Hepatocyte (in vitro differentiated cells): ENCODE results near the gene MESD. TPM values are rescaled to one million over a fixed set of nuclear protein-coding genes. Genes with fewer than 3 reads are reported as not detected.

ENCODE experiments used
- DNase-seq: peaks from one replicate; pipeline ENCODE4 v3.0.0-alpha.2; 2016; ENCODE audit warnings: low spot score
- H2AFZ ChIP-seq: fragments of 200-600 bp; sonication (generic); 2 replicates; pipeline ENCODE4 v1.6.0; 2016; ENCODE audit warnings: antibody characterized with exemption, mild to moderate bottlenecking
- H3K27ac ChIP-seq: fragments of 200-600 bp; sonication (generic); 2 replicates; pipeline ENCODE4 v1.5.1; 2016; ENCODE audit warnings: mild to moderate bottlenecking
- H3K27me3 ChIP-seq: fragments of 200-600 bp; sonication (generic); 2 replicates; pipeline ENCODE4 v1.6.1; 2016
- H3K36me3 ChIP-seq: fragments of 200-600 bp; sonication (generic); replicated peaks from 2 replicates; pipeline ENCODE4 v1.5.1; 2016; ENCODE audit warnings: low read depth; ENCODE audit not compliant: insufficient read depth
- H3K4me1 ChIP-seq: fragments of 200-600 bp; sonication (generic); 2 replicates; pipeline ENCODE4 v1.5.1; 2016; ENCODE audit warnings: mild to moderate bottlenecking, moderate library complexity; ENCODE audit not compliant: insufficient read depth
- H3K4me2 ChIP-seq: fragments of 200-600 bp; sonication (generic); 2 replicates; pipeline ENCODE4 v1.6.0; 2016
- H3K4me3 ChIP-seq: fragments of 200-600 bp; sonication (generic); 2 replicates; pipeline ENCODE4 v1.5.1; 2016; ENCODE audit warnings: mild to moderate bottlenecking
- H3K79me2 ChIP-seq: fragments of 200-600 bp; sonication (generic); 2 replicates; pipeline ENCODE4 v1.6.0; 2017; ENCODE audit warnings: mild to moderate bottlenecking
- H3K9me2 ChIP-seq: fragments of 200-600 bp; sonication (generic); replicated peaks from 2 replicates; pipeline ENCODE4 v1.6.0; 2017; ENCODE audit warnings: mild to moderate bottlenecking; ENCODE audit not compliant: insufficient read depth
- H3K9me3 ChIP-seq: fragments of 200-600 bp; sonication (generic); 2 replicates; pipeline ENCODE4 v1.5.1; 2016; ENCODE audit warnings: low read depth, mild to moderate bottlenecking
- H4K20me1 ChIP-seq: fragments of 200-600 bp; sonication (generic); 2 replicates; pipeline ENCODE4 v1.6.0; 2016; ENCODE audit warnings: mild to moderate bottlenecking; ENCODE audit not compliant: insufficient read depth, poor library complexity, severe bottlenecking
- EZH2 ChIP-seq: fragments of 200-600 bp; sonication (generic); IDR thresholded peaks from 2 replicates; pipeline ENCODE4 v1.6.1; 2016; ENCODE audit warnings: antibody characterized with exemption, mild to moderate bottlenecking, borderline replicate concordance
- EZH2phosphoT487 ChIP-seq: fragments of 200-600 bp; sonication (generic); IDR thresholded peaks from one replicate; pipeline ENCODE4 v1.6.1; 2018; ENCODE audit warnings: antibody characterized with exemption, mild to moderate bottlenecking, low read depth, moderate library complexity; ENCODE audit not compliant: unreplicated experiment, severe bottlenecking
- WGBS: methylation state at CpG from one replicate; pipeline ENCODE4 v1.1.6; 2016; ENCODE audit warnings: low lambda C conversion rate; ENCODE audit errors: missing lambda C conversion rate; 5-methylcytosine and 5-hydroxymethylcytosine counted together
- polyA plus RNA-seq: library from polyadenylated mRNA; unstranded; fragments of >200 nt; fragmentation: Nextera tagmentation; extraction: Ambion mirVana; gene quantifications from 2 replicates; pipeline ENCODE4 v1.2.1, GENCODE V29; 2016
- total RNA-seq: library from RNA; depleted of rRNA; stranded (reverse); fragments of >200 nt; gene quantifications from 2 replicates; pipeline ENCODE4 v1.2.3, GENCODE V29; 2014
- TF ChIP-seq, protein P1 (sequence below): fragments of 200-600 bp; sonication (generic); IDR thresholded peaks from 2 replicates; pipeline ENCODE4 v1.5.1; 2016; ENCODE audit warnings: antibody characterized with exemption, mild to moderate bottlenecking; ENCODE audit not compliant: poor library complexity

MESD gene
- total and polyA plus RNA-seq, 2 experiments from 2014 or later = 27.1 to 52.2 TPM

GRCh38 chr15:80979538-80980200, 9.9 kb downstream of the MESD start:
- Histone ChIP-seq H4K20me1 (peaks cover 7% of the 10 kb centered on the region), H3K4me2 (no peak overlapping the region), H3K27ac (no peak overlapping the region), H2AFZ (no peak overlapping the region), H3K9me3 (no peaks in the 10 kb centered on the region), H3K4me3 (no peak overlapping the region), H3K36me3 (no peaks in the 10 kb centered on the region), H3K9me2 (no peaks in the 10 kb centered on the region), H3K79me2 (peaks cover 45% of the 10 kb centered on the region), H3K4me1 (no peaks in the 10 kb centered on the region), H3K27me3 (no peaks in the 10 kb centered on the region)
- no peak for DNase-seq
- TF ChIP-seq, protein P1, sequence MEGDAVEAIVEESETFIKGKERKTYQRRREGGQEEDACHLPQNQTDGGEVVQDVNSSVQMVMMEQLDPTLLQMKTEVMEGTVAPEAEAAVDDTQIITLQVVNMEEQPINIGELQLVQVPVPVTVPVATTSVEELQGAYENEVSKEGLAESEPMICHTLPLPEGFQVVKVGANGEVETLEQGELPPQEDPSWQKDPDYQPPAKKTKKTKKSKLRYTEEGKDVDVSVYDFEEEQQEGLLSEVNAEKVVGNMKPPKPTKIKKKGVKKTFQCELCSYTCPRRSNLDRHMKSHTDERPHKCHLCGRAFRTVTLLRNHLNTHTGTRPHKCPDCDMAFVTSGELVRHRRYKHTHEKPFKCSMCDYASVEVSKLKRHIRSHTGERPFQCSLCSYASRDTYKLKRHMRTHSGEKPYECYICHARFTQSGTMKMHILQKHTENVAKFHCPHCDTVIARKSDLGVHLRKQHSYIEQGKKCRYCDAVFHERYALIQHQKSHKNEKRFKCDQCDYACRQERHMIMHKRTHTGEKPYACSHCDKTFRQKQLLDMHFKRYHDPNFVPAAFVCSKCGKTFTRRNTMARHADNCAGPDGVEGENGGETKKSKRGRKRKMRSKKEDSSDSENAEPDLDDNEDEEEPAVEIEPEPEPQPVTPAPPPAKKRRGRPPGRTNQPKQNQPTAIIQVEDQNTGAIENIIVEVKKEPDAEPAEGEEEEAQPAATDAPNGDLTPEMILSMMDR = no peak
- TF ChIP-seq EZH2phosphoT487 = no peak
- no peak for TF ChIP-seq EZH2
- 85% methylated on average over 8 of the region's 8 CpGs for WGBS

DNA sequence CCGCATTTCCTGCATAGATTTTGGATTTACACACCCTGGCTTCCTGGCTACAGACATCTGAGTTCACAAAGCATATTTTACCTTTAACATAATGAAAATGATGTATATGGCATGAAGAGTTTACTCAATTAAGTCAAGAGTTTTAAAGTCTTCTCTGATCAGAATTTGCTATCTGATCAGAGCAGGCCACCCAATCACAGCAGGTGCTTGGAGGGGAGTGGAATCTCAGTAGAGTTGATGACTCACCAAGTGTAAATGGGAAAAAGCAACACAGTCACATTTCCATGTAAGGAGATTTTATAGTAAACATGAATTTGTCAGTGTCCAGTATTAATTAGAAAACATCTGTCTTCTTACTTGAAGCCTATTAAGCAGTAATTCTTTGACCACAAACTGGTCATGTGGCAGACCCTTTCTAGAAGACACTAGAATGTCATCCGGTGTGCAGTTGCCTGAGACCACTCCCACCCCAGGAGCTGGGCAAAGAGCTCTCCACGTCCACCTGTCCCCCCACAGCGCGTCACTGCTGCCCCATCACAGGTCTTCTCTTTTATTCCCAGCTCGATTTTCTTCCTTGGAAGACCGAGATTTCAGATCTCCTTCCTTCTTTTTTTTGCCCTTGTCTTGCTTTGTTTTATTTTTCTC, 10.8 kb downstream of the MESD start:
- Histone ChIP-seq H3K27ac (no peak overlapping the region), H3K36me3 (no peaks in the 10 kb centered on the region), H3K4me3 (no peak overlapping the region), H3K79me2 (peaks cover 42% of the 10 kb centered on the region), H3K9me2 (no peaks in the 10 kb centered on the region), H3K27me3 (no peaks in the 10 kb centered on the region), H3K9me3 (no peaks in the 10 kb centered on the region), H3K4me2 (no peak overlapping the region), H2AFZ (no peak overlapping the region), H3K4me1 (no peaks in the 10 kb centered on the region), H4K20me1 (peaks cover 7% of the 10 kb centered on the region)
- TF ChIP-seq, protein P1 = no peak
- TF ChIP-seq EZH2phosphoT487 = no peak
- WGBS = 92% methylated on average over 7 of the region's 7 CpGs
- no peak for DNase-seq

DNA sequence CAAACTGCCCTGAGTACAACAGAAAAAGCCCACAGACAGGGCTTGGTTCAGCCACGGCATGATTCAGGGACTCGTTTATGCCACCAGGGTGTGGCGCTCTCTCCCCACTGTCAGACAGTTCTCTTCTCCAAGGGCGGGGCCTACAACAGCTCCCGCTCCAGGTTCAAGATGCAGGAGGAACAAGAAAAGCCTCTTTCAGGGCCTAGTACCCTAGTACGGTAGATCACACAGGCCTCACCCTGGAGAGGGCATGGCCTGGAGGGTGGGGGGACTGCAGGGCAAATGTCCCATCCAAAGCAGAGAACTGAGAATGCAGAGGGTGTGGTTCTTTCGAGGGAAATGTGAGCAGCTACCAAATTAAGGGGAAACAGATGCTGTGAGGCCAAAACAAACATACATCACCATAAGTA, 12.0 kb downstream of the MESD start:
- TF ChIP-seq, protein P1 = peak; percentile 61
- TF ChIP-seq EZH2 = no peak
- Histone ChIP-seq H3K4me3 (no peak overlapping the region), H3K9me2 (no peaks in the 10 kb centered on the region), H3K36me3 (no peaks in the 10 kb centered on the region), H3K27ac (no peak overlapping the region), H3K27me3 (no peaks in the 10 kb centered on the region), H3K4me2 (no peak overlapping the region), H2AFZ (no peak overlapping the region), H3K4me1 (no peaks in the 10 kb centered on the region), H3K9me3 (no peaks in the 10 kb centered on the region), H3K79me2 (peaks cover 31% of the 10 kb centered on the region), H4K20me1 (peaks cover 7% of the 10 kb centered on the region)
- WGBS = 47% methylated on average over 7 of the region's 7 CpGs
- DNase-seq = peak; percentile 68
